ENCODE measurements around the gene RAB7A. TPM values are rescaled to one million over a fixed set of nuclear protein-coding genes. Genes with fewer than 3 reads are reported as not detected.
A peak's percentile ranks its signal among the peaks of the same experiment; 100 is the strongest.

RAB7A gene
- polyA plus RNA-seq, 3 donors, result 192 to 261 (median 223) TPM

DNA sequence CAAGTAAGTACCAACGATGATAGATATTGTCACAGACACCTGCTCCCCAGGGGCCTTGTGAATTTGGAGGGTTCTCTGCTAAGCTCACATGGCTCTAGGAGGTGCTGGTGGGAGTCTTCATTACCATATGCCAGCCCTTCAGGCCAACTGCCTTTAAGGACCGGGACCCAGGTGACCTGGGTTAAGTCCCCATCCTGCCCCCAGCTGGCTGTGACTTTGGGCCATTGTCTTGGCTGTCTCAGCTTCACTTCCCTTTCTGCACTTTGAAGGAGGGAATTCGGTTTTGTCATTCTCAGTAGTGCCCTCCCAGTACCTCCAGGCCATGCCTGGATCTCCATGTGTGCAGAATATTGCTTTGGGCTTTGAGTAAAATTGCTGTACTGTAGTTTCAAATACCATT, 80.6 kb downstream of the RAB7A start:
- Histone ChIP-seq H3K36me3 (replicated peaks in 1 of 2; ENCODE audit: control insufficient read depth in 1 of 2, insufficient read depth in 2 of 2, low read length in 2 of 2) (peaks cover 33 to 41% of the 10 kb centered on the region in 2 donors), H3K79me2 (ENCODE audit: insufficient read depth, low read length) (peaks cover 72% of the 10 kb centered on the region), H3K4me3 (replicated peaks in 1 of 3; ENCODE audit: low read depth in 2 of 3, low read length in 3 of 3) (peak overlapping the region in 1 of 3 experiments; percentile 12), H3K4me2 (replicated peaks; ENCODE audit: extremely low read depth, low read length, poor library complexity, severe bottlenecking) (peak overlapping the region; percentile 26), H4K20me1 (ENCODE audit: insufficient read depth, low read length) (peaks cover 78% of the 10 kb centered on the region), H3K4me1 (ENCODE audit: control insufficient read depth in 1 of 2, insufficient read depth in 2 of 2, low read length in 2 of 2) (peaks cover 64 to 79% of the 10 kb centered on the region in 2 donors), H3K9ac (ENCODE audit: insufficient read depth, low read length, poor library complexity, severe bottlenecking) (peak overlapping the region; percentile 34), H3K9me3 (replicated peaks in 1 of 2; ENCODE audit: control insufficient read depth in 1 of 2, insufficient read depth in 1 of 2, low read length in 2 of 2) (no peaks in the 10 kb centered on the region), H2AFZ (ENCODE audit: insufficient read depth, low read depth, low read length, poor library complexity, severe bottlenecking) (no peak overlapping the region), H3K27ac (ENCODE audit: low read depth in 1 of 2, low read length in 2 of 2) (peak overlapping the region; percentile 93 to 94), H3K27me3 (ENCODE audit: control insufficient read depth in 2 of 2, insufficient read depth in 2 of 2, low read length in 2 of 2) (no peaks in the 10 kb centered on the region)
- 9% methylated on average over 1 of the region's 3 CpGs for WGBS (ENCODE audit: insufficient coverage)
- peaks cover 61 to 73% of the 10 kb centered on the region in 2 donors for H3K36me3 Mint-ChIP-seq
- H3K27me3 Mint-ChIP-seq (ENCODE audit: low read depth in 3 of 3), result peaks cover 0 to 2% (median 0%) of the 10 kb centered on the region in 3 donors
- DNase-seq, result peak; percentile 39 to 72 (median 60)
- no peak overlapping the region for H3K4me3 Mint-ChIP-seq
- no peaks in the 10 kb centered on the region for H3K9me3 Mint-ChIP-seq
- H3K27ac Mint-ChIP-seq, result peak overlapping the region; percentile 94 to 98 (median 96)
- TF ChIP-seq, protein P1, sequence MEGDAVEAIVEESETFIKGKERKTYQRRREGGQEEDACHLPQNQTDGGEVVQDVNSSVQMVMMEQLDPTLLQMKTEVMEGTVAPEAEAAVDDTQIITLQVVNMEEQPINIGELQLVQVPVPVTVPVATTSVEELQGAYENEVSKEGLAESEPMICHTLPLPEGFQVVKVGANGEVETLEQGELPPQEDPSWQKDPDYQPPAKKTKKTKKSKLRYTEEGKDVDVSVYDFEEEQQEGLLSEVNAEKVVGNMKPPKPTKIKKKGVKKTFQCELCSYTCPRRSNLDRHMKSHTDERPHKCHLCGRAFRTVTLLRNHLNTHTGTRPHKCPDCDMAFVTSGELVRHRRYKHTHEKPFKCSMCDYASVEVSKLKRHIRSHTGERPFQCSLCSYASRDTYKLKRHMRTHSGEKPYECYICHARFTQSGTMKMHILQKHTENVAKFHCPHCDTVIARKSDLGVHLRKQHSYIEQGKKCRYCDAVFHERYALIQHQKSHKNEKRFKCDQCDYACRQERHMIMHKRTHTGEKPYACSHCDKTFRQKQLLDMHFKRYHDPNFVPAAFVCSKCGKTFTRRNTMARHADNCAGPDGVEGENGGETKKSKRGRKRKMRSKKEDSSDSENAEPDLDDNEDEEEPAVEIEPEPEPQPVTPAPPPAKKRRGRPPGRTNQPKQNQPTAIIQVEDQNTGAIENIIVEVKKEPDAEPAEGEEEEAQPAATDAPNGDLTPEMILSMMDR (IDR thresholded peaks at IDR 0.05), result no peak
- intact Hi-C loops (cut with micrococcal nuclease), result loop anchor here in 1 of 2 donors (5.0 kb wide), 1 partner anchor 729 kb away; no protein-coding TSS in a partner anchor
- H3K4me1 Mint-ChIP-seq, result peaks cover 75% of the 10 kb centered on the region

DNA sequence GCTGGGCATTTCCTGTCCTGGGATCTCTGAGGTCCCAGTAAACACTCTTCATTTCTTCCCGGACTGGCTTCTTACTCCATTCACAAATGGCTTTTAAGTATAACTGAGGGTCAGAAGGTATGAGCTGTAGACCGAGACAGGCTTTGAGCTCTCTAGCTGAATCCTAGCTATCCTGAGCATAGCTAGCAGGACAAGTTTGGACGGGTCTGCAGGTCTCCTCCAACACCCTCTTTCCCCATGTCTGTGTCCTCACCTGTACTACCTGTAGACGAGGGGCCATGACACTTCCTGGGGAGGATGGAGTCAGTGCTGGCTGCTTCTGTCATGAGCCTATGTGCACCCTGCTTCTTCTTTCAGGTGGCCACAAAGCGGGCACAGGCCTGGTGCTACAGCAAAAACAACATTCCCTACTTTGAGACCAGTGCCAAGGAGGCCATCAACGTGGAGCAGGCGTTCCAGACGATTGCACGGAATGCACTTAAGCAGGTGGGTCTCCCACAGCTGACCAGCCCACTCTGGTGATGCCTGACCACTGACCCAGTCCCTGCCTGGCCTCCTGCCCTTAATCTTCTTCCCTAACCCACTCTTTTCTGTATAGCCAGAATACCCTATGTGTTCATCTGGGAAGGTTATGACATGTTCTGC, 81.3 kb downstream of the RAB7A start:
- Histone ChIP-seq H3K4me2 (replicated peaks; ENCODE audit: extremely low read depth, low read length, poor library complexity, severe bottlenecking) (no peak overlapping the region), H3K4me1 (ENCODE audit: control insufficient read depth in 1 of 2, insufficient read depth in 2 of 2, low read length in 2 of 2) (peaks cover 56 to 75% of the 10 kb centered on the region in 2 donors), H3K27ac (ENCODE audit: low read depth in 1 of 2, low read length in 2 of 2) (peak overlapping the region in 1 of 2 donors; percentile 93), H3K9me3 (replicated peaks in 1 of 2; ENCODE audit: control insufficient read depth in 1 of 2, insufficient read depth in 1 of 2, low read length in 2 of 2) (no peaks in the 10 kb centered on the region), H3K79me2 (ENCODE audit: insufficient read depth, low read length) (peaks cover 71% of the 10 kb centered on the region), H3K36me3 (replicated peaks in 1 of 2; ENCODE audit: control insufficient read depth in 1 of 2, insufficient read depth in 2 of 2, low read length in 2 of 2) (peaks cover 35 to 48% of the 10 kb centered on the region in 2 donors), H2AFZ (ENCODE audit: insufficient read depth, low read depth, low read length, poor library complexity, severe bottlenecking) (no peak overlapping the region), H3K27me3 (ENCODE audit: control insufficient read depth in 2 of 2, insufficient read depth in 2 of 2, low read length in 2 of 2) (no peaks in the 10 kb centered on the region), H4K20me1 (ENCODE audit: insufficient read depth, low read length) (peaks cover 82% of the 10 kb centered on the region), H3K4me3 (replicated peaks in 1 of 3; ENCODE audit: low read depth in 2 of 3, low read length in 3 of 3) (no peak overlapping the region), H3K9ac (ENCODE audit: insufficient read depth, low read length, poor library complexity, severe bottlenecking) (no peak overlapping the region)
- Mint-ChIP-seq H3K9me3 (no peaks in the 10 kb centered on the region), H3K4me1 (peaks cover 70% of the 10 kb centered on the region), H3K27ac (peak overlapping the region; percentile 94 to 98 (median 96)), H3K27me3 (ENCODE audit: low read depth in 3 of 3) (peaks cover 0 to 2% (median 0%) of the 10 kb centered on the region in 3 donors), H3K36me3 (peaks cover 60 to 77% of the 10 kb centered on the region in 2 donors), H3K4me3 (no peak overlapping the region)
- WGBS (ENCODE audit: insufficient coverage), result 98% methylated on average over 5 of the region's 9 CpGs
- TF ChIP-seq, protein P1 (IDR thresholded peaks at IDR 0.05), result no peak
- DNase-seq, result no peak
- intact Hi-C loops (cut with micrococcal nuclease), result loop anchor here in 1 of 2 donors (5.0 kb wide), 1 partner anchor 730 kb away; no protein-coding TSS in a partner anchor

Measured in CD14-positive monocyte (primary cell).